ENCODE measurements around the gene ADRM1.

Gene ADRM1

GRCh38 chr20:62311150-62311549, 8.4 kb downstream of the ADRM1 start:
- H3K4me3 ChIP-seq (ENCODE audit: low read depth, low read length): no peak overlapping the region
- TF ChIP-seq CTCF (IDR thresholded peaks at IDR 0.05; ENCODE audit: borderline replicate concordance, insufficient read depth, low read depth, low read length): no peak

GRCh38 chr20:62311832-62312661, 9.2 kb downstream of the ADRM1 start:
- H3K4me3 ChIP-seq (ENCODE audit: low read depth, low read length): no peak overlapping the region
- no peak for TF ChIP-seq CTCF (IDR thresholded peaks at IDR 0.05; ENCODE audit: borderline replicate concordance, insufficient read depth, low read depth, low read length)

- TF ChIP-seq CTCF (IDR thresholded peaks at IDR 0.05; ENCODE audit: borderline replicate concordance, insufficient read depth, low read depth, low read length): no peak
- H3K4me3 ChIP-seq (ENCODE audit: low read depth, low read length): no peak overlapping the region
Measured at GRCh38 chr20:62312662-62312977, 9.8 kb downstream of the ADRM1 start.

GRCh38 chr20:62313021-62313420, 10.2 kb downstream of the ADRM1 start:
- H3K4me3 ChIP-seq (ENCODE audit: low read depth, low read length): no peak overlapping the region
- TF ChIP-seq CTCF (IDR thresholded peaks at IDR 0.05; ENCODE audit: borderline replicate concordance, insufficient read depth, low read depth, low read length): no peak

GRCh38 chr20:62313460-62314338, 10.9 kb downstream of the ADRM1 start:
- H3K4me3 ChIP-seq (ENCODE audit: low read depth, low read length): no peak overlapping the region
- TF ChIP-seq CTCF (IDR thresholded peaks at IDR 0.05; ENCODE audit: borderline replicate concordance, insufficient read depth, low read depth, low read length): no peak

GRCh38 chr20:62314339-62314638, 11.5 kb downstream of the ADRM1 start:
- no peak overlapping the region for H3K4me3 ChIP-seq (ENCODE audit: low read depth, low read length)
- no peak for TF ChIP-seq CTCF (IDR thresholded peaks at IDR 0.05; ENCODE audit: borderline replicate concordance, insufficient read depth, low read depth, low read length)
